Measurements from ENCODE around the gene CAPN9. TPM values are rescaled to one million over a fixed set of nuclear protein-coding genes. Genes with fewer than 3 reads are reported as not detected.

Gene CAPN9
- total RNA-seq, 1 donor from 2014 or later, result 0.78 TPM

DNA sequence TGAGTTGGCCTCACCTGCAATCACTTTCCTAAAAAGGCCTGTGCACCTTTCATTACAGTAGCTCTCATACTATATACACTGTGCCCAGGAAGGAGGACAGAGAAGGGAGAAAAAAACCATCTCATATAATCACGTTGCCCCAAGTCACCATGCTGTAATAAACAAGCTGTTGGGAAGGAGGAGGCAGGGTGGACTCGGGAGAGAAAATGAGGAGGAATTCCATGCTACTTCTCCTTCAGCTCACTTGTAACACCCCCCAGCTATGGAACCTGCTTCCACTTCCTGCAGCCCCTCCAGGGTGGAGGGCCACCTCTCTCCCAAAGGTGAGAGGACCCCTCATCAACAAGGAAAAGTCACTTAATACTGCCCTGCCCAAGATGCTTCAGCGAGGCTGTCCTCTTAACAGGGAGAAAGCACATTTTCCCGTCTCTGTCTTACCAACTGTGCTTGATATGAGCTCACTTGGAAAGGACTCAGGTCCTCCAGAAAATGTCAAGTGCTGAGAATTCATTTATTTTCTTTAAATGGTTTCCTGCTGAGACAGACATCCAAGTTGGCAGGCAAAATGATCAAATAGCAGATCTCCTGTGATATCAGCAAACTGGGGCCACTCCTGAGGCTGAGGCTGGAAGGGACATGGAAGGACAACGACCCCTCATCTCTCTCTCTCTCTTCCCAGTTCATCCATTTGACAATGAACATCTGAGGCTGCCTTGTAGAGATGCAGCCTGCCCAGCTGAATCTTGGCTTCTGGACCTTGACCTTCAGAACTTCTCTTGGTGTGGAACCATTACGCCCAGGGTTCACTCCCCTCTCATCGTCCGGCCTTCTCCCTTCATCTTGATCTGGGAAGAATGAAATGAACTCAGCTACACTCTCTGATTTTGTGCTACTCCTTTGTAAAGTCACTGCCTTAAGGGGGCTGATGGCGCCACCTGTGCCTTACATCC lies 54.0 kb downstream of the CAPN9 start:
- no peak for DNase-seq (ENCODE audit: low spot score in 2 of 2, unreplicated experiment in 2 of 2)
- H3K27me3 Mint-ChIP-seq (ENCODE audit: low read depth), result peaks cover 3% of the 10 kb centered on the region
- TF ChIP-seq, protein P1, sequence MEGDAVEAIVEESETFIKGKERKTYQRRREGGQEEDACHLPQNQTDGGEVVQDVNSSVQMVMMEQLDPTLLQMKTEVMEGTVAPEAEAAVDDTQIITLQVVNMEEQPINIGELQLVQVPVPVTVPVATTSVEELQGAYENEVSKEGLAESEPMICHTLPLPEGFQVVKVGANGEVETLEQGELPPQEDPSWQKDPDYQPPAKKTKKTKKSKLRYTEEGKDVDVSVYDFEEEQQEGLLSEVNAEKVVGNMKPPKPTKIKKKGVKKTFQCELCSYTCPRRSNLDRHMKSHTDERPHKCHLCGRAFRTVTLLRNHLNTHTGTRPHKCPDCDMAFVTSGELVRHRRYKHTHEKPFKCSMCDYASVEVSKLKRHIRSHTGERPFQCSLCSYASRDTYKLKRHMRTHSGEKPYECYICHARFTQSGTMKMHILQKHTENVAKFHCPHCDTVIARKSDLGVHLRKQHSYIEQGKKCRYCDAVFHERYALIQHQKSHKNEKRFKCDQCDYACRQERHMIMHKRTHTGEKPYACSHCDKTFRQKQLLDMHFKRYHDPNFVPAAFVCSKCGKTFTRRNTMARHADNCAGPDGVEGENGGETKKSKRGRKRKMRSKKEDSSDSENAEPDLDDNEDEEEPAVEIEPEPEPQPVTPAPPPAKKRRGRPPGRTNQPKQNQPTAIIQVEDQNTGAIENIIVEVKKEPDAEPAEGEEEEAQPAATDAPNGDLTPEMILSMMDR (IDR thresholded peaks at IDR 0.05; ENCODE audit: unreplicated experiment), result no peak
- no peak overlapping the region for H3K27ac Mint-ChIP-seq
- H3K9me3 Mint-ChIP-seq, result no peaks in the 10 kb centered on the region
- no peak overlapping the region for H3K4me3 Mint-ChIP-seq
- no peaks in the 10 kb centered on the region for H3K36me3 Mint-ChIP-seq
- H3K4me1 Mint-ChIP-seq, result no peaks in the 10 kb centered on the region

DNA sequence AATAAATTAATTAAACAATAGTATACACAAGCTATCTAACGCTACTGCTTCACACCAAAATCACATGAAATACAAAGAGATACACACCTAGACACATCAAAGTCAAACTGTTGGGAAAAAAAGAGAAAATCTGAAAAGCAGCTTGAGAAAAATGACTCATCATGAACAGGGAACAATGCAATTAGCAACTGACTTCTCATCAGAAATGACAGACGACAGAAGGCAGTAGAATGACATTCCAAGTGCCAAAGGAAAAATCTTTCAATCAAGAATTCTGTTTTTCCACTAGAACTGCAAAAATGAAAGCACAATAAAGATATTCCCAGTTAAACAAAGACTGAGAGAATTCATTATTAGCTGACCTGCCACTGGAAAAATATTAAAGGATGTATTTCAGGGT lies 57.2 kb downstream of the CAPN9 start:
- H3K36me3 Mint-ChIP-seq, result no peaks in the 10 kb centered on the region
- H3K27me3 Mint-ChIP-seq (ENCODE audit: low read depth), result no peaks in the 10 kb centered on the region
- H3K4me3 Mint-ChIP-seq, result no peak overlapping the region
- H3K27ac Mint-ChIP-seq, result no peak overlapping the region
- no peak for DNase-seq (ENCODE audit: low spot score in 2 of 2, unreplicated experiment in 2 of 2)
- H3K9me3 Mint-ChIP-seq, result no peaks in the 10 kb centered on the region
- TF ChIP-seq, protein P1 (IDR thresholded peaks at IDR 0.05; ENCODE audit: unreplicated experiment), result no peak
- no peaks in the 10 kb centered on the region for H3K4me1 Mint-ChIP-seq

DNA sequence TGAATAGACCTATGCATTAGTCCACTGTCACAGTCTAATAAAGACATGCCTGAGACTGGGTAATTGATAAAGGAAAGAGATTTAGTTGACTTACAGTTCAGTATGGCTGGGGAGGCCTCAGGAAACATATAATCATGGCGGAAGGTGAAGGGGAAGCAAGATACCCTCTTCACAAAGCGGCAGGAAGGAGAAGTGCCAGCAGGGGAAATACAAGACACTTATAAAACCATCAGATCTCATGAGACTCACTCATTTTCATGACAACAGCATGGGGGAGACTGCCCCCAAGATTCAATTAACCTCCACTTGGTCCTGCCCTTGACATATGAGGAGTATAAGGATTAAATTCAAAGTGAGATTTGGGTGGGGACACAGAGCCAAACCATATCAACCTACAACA lies 59.4 kb downstream of the CAPN9 start:
- Mint-ChIP-seq H3K36me3 (no peaks in the 10 kb centered on the region), H3K9me3 (peaks cover 4% of the 10 kb centered on the region), H3K4me1 (no peaks in the 10 kb centered on the region), H3K27me3 (ENCODE audit: low read depth) (no peaks in the 10 kb centered on the region), H3K27ac (no peak overlapping the region), H3K4me3 (no peak overlapping the region)
- no peak for DNase-seq (ENCODE audit: low spot score in 2 of 2, unreplicated experiment in 2 of 2)
- TF ChIP-seq, protein P1 (IDR thresholded peaks at IDR 0.05; ENCODE audit: unreplicated experiment), result no peak

DNA sequence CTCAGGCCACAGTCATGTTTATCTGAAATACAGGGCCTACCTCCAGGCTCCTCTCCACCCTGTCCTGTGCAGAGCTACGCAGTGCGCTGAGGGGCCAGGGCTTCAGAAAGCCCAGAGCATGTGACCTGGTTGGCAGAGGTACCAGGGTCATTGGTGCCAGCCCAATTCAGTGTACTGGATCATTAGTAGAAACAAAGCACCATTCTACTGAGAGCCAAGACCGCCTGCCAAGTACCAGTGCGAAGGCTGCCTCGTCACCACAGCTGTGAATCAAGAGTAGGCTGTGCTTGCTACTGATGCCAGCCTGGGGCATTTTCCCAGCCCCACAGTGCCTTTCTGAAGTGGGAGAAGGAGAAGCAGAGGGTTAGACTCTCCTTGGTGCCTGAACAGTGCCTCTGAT lies 59.8 kb downstream of the CAPN9 start:
- Mint-ChIP-seq H3K36me3 (no peaks in the 10 kb centered on the region), H3K27me3 (ENCODE audit: low read depth) (no peaks in the 10 kb centered on the region), H3K9me3 (peaks cover 7% of the 10 kb centered on the region), H3K4me3 (no peak overlapping the region), H3K4me1 (no peaks in the 10 kb centered on the region), H3K27ac (no peak overlapping the region)
- TF ChIP-seq, protein P1 (IDR thresholded peaks at IDR 0.05; ENCODE audit: unreplicated experiment), result no peak
- no peak for DNase-seq (ENCODE audit: low spot score in 2 of 2, unreplicated experiment in 2 of 2)

DNA sequence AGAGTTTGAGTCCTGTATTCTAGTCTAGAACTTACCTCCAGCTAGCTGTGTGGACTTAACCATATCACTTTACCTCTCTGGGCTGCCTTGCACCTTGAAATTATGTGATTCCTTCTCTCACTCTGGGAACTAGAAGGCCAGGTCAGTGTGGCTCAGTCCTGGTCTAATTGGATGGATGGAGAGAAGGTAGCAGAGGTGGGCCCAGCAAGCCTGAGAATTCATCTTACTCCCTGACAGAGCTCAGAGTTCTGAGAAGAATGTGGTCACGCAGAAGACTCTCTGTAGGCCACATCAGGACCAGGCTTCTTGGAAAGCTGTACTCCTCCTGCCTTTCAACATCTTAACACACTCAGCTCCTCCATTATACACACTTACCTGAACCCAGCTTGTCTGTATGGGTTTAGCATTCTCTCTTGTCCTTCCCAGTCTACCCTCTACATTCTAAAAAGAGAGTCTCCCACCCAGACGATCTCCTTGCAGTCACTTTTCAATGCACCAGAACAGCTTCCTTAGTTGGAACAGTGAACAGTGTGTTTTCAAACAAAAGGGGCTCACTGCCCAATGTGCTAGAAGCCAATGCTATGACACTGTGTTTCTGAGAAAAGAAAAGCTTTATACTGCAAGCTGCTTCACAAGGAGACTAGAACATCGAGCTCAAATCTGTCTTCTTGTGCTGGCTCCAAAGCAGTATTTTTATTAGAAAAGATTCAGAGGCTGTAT lies 60.5 kb downstream of the CAPN9 start:
- Mint-ChIP-seq H3K27ac (no peak overlapping the region), H3K9me3 (peaks cover 13% of the 10 kb centered on the region), H3K4me1 (no peaks in the 10 kb centered on the region), H3K36me3 (peaks cover 5% of the 10 kb centered on the region), H3K4me3 (no peak overlapping the region), H3K27me3 (ENCODE audit: low read depth) (no peaks in the 10 kb centered on the region)
- TF ChIP-seq, protein P1 (IDR thresholded peaks at IDR 0.05; ENCODE audit: unreplicated experiment), result no peak
- no peak for DNase-seq (ENCODE audit: low spot score in 2 of 2, unreplicated experiment in 2 of 2)
